Glomerular visceral epithelial cell (primary cell): Measurements from ENCODE around the gene MITF.
A peak's percentile ranks its signal among the peaks of the same experiment; 100 is the strongest.

Experiments used
- DNase-seq: peaks from one replicate; pipeline ENCODE4 v3.0.0-alpha.2; 2016; ENCODE audit errors: extremely low spot score

MITF gene

GRCh38 chr3:69838217-69838616, 99.0 kb downstream of the MITF start:
- DNase-seq = peak; percentile 17

GRCh38 chr3:69838696-69839515, 99.6 kb downstream of the MITF start:
- no peak for DNase-seq

- DNase-seq = no peak
Observed at GRCh38 chr3:69842351-69842750, 103.1 kb downstream of the MITF start.

GRCh38 chr3:69842789-69843188, 103.5 kb downstream of the MITF start:
- no peak for DNase-seq

GRCh38 chr3:69844706-69845105, 105.4 kb downstream of the MITF start:
- DNase-seq = no peak

GRCh38 chr3:69847303-69847702, 108.0 kb downstream of the MITF start:
- DNase-seq = no peak

DNA sequence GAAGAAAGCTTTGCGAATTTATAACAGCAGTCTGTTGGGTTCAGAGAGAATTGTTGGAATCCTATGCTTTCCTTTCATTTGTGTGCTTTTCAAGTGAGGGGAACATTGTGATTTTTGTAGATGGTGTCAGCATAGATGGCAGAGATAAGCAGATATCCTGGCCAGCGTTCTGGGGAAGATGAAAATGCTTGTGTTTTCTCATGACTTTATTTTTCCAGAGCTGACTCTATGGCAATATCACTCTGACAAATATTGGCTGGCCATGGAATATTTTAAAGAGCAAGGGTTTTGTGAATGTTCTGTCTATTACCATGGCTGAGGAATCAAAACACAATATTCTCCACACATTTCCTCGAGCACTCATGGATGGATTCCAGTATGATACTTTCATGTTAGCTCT, 108.8 kb downstream of the MITF start:
- no peak for DNase-seq

- DNase-seq = no peak
Observed at GRCh38 chr3:69850849-69851248, 111.6 kb downstream of the MITF start.

DNA sequence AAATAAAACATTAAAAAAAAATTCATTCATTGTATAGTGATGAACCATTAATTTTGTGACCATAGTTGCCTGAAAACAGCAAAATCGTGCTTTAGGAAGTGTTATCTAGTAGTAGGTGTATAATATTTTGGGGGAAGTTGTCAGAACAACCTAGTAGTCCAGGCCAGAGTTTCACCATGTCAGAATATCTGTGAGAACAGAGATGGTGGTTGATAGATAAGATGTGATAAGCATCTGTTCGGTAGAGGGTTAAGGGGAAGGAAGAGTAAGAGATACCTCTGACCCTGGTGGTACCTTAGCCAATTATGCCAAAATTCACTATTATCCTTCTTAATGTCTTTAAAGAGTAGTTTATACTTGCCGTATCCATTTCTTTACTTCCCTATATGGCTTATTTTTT, 113.8 kb downstream of the MITF start:
- DNase-seq = no peak

- peak; percentile 18 for DNase-seq
Observed at GRCh38 chr3:69855436-69856162, 116.3 kb downstream of the MITF start.

- DNase-seq = peak; percentile 20
Observed at GRCh38 chr3:69856965-69857705, 117.9 kb downstream of the MITF start.

DNA sequence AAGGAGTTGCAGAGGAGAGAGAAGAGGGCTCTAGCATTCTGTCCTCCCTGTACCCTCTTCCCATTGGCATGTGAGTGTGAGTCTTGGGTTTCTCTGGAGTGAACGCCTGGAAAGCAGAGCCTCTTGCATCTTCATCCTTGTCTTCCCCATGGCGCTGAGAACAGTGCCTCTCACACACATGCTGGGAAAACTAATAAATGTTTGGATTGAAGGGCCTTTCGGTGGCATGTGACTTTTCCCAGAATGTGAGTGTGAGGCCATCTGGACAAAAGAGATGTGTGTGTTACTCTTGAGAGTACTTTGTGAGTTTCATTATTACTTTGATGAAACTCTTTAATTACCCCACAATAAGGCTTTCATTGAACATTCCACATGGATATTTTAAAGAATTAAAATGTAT, 122.3 kb downstream of the MITF start:
- DNase-seq = no peak

GRCh38 chr3:69864141-69864540, 124.9 kb downstream of the MITF start:
- DNase-seq = no peak

DNA sequence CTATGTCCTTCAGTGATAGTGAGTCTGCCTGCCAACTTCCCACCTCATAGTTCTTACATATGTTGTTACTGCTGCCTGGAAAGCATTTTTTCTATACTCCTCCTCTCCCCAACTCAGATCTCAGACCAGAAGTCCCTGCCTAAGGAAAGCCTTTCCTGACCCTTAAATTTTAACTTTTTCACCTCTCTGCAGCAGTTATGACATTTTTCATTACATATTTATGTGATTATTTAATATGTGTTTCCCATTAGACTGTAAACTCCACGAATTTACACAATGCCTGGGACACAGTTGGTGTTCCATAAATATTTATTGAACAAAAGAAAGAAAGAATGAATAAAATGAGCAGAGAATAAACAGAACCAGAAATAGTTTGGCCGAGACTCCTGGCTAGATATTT, 125.5 kb downstream of the MITF start:
- no peak for DNase-seq

DNA sequence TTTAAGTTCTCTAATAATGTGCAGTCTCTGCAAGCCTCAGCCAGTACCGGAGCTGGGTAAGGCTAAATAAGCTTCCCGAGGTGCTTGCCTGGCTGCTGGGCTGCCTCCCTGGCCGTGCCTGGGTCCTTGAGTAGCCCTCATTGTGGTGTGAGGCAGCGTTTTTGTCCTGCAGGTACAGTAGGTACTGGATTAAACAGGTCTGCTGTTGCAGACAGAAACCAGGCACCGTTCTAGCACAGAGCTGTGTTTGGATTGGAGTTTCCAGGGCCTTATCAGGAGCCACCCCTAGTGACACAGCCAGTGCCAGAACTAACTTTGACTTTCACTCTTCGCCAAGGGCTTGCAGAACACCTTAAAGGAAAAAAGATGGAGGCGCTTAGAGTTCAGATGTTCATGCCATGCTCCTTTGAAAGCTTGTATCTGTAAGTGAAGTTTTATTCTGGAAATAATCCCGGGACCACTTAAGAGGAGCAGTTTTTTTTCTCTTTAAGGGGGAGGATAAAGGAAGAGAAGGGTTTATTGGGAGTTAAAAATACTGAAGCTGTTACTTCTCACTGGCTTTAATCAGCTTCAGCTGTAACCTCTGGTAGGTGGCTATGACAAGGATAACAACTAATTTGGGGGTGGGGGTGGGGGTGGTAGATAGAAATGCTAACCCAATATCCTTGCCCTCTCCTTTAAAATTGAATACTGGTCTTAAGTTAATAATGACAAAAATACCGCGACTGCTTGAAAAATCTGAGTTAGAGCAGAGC, 126.8 kb downstream of the MITF start:
- DNase-seq = peak; percentile 39

DNA sequence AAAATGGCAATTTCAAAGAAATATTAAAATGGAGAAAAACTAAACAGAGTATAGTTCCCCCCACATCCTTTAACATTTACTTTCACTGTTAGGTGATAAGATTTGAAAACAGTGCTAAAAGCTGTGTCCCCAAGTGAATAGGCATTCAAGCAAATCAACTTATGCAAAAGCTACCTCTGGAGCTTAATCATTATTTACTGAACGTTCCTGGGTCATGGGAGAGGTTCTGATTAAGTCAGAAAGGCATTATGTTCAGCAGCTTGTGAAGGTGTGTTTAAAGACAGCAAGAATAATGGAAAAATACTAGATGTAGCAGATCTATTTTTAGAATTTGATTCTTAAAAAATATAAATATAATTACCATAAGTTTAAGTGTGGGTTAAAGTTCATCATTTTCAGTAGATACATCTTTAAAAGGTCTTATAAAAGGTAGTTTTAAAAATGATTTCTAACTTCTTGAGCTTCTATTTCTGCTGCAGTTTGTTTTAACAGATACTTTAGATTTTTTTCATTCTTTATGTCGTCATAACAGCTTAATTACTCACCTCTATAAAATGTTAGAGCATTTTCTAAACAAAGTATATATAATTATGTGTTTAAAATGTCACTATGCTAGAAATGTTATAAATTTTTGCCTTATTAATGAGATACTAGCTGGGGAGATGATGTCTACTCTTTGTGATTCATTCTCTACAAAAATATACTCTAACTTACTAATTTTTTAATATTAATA, 127.9 kb downstream of the MITF start:
- peak; percentile 49 for DNase-seq

DNA sequence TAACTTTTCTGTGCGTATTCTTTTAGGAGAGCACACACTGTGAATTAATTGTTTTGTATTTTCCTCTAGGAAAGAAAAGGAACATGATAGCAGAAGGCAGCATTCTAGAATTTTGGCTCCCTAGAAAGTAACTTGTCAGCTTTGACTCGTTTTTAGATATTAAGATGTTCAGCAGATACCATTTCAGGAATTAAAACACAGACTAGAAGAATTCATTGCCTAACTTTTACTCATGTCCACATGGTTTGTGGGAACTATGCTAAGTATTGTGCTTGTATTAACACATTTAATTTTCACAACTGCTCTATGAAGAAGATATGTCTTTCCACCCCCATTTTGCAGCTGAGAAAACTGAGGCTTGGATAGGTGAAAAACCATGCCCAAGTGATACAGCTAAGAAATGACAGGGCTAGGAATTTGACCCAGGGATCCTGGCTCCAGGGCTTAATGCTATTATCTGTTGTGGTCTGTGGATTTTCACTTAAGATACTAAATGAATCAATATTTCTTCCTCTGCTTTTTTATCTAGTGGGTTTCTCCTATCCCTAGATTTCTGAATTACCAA, 128.8 kb downstream of the MITF start:
- no peak for DNase-seq

DNA sequence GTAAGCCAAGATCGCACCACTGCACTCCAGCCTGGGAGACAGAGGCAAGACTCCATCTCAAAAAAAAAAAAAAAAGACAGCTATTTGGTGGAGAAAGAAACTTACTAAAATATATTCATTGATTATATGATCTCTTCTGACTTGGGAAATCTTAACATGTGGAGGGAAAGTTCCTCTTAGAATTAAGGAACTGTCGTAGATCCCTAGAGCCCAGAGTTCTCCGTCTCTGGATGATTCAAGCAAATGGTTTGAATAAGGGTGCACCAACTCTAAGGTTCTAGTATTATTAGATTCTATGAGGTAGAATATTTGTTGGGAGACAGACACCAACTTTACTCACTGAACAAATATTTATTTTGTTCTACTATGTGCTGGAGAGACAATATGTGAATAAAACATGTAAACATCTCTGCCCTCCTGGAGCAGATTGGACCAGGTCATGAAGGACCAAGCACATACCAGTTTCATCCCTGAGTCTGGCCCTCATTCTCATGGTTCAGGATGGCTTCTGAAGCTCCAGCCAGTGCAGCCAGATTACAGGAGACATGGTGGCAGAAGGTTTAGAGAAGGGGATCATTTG, 129.7 kb downstream of the MITF start:
- no peak for DNase-seq

DNA sequence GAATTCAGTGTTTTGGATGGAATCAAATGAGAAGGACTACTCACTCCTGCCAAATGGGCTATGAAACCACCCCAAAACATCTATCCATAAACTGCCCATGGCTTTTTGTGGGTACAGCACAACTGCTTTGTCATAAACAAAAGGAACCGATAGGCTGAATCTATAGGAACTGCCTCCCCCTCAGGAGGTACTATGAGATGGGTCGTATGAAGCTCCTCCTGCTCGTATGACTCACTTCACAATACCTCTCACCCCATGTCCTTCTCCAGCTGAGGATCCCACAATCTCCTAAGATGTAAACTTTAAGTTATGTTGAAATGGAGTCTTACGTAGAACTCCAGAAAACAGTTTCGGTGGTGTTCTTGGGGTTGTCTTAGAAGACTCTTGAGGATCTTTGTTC, 130.4 kb downstream of the MITF start:
- peak; percentile 38 for DNase-seq

- DNase-seq = no peak
Observed at GRCh38 chr3:69871251-69871650, 132.0 kb downstream of the MITF start.
